ENCODE measurements around the gene ADAT2.

The ADAT2 gene

DNA sequence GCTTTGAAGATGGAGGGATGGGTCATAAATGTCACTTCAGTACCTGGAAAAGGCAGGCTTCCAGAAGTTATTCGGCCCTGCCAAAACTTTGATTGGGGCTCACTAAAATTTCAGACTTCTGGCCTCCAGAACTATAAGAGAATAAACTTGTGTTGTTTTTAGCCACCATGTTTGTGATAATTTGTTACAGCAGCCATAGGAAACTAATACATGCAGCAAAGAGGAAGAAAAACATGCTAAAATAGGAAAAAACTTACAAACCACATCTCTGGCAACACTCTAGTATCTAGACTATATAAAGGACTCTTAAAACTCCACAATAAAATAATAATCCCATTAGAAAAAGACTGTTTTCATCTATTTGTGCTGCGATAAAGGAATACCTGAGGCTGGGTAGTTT, 9.5 kb downstream of the ADAT2 start:
- no peak for DNase-seq

DNA sequence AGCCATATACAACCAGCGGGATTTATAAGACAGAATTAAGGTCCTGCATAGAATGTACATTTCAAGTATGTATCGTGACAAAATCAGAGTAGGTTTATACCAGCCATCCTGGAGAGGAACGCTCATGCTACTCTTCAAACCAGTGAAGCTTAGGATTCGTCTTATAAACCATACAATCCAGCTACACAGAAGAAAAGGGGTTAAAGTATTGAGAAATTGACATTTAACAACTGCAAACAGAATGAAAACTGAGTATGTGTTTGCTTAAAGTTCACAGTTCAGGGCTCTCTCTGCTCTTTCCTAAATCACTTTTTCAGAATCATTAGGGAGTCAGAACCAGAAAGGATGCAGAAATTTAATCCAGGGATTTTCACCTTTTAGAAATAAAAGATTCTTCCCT, 17.9 kb downstream of the ADAT2 start:
- no peak for DNase-seq

- no peak for DNase-seq
These were observed 19.3 kb downstream of the ADAT2 start for GRCh38 chr6:143431226-143431625.

DNA sequence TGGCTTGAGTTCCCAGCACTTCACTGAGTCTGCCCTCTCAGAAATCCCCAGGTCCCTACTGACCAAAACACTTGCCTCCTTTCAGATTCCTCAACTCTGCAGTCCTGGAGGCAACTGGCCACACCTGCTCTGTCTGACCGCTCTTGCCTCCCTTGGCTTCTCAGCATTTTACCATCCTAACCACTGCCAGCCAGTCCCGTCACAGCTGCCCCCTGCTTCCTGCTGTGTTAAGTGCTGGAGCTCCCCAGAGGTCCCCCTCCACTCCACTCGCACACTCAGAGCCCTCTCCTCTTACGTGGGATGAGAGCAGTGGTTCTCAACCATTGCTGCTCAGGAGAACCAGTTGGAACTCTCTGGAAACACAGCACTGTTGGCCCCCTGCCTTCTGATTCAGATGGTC, 20.5 kb downstream of the ADAT2 start:
- peak; percentile 13 for DNase-seq

DNA sequence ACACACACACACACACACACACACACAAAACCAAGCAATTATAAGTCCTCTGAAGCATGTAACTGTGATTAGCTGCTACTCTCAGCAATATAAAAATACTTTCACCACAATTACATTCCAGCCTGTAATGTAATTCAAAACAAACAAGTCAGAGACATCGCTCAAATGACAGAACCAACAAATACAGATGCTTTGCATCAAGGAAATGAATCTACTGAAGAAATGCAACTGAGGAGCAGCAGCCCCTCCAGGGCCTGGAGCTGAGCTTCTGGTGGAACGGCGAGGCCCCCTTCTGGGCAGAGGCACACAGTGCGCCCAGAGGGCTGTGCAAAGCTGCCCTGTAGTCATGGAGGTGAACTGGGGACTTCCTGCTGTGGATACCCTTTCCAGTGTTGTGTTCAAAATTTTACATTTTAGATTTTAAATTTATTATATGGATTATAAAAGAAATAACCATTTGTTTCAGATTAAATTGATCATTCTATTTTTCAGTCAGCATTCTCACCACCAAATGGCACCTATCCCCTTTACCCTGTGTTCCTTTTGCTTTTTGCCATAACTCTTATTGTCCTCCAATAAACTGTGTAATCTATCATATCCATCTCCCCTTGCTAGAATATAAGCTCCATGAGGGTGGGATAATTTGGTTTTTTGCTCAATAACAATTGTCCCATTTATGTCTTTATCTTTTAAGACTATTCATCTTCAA, 23.2 kb downstream of the ADAT2 start:
- DNase-seq = peak; percentile 81

GRCh38 chr6:143426026-143426425, 24.5 kb downstream of the ADAT2 start:
- no peak for DNase-seq

- no peak for DNase-seq
These were observed 31.0 kb downstream of the ADAT2 start for GRCh38 chr6:143419526-143419925.

DNA sequence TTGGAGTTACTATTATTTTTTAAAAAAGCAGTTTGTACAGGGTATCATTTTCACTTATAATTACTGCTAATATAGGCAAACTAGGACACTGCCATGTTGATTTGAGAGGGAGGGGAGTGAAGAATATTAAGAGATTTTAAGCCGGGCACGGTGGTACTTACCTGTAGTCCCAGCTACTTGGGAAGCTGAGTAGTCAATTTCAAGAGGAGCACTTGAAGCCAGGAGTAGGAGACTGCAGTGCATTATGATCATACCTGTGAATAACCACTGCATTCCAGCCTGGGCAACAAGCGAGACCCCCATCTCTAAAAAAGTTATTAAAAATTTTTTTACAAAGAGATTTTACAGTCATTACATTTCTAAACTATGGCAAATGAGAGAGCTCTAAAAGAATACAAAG, 35.7 kb downstream of the ADAT2 start:
- DNase-seq = no peak

DNA sequence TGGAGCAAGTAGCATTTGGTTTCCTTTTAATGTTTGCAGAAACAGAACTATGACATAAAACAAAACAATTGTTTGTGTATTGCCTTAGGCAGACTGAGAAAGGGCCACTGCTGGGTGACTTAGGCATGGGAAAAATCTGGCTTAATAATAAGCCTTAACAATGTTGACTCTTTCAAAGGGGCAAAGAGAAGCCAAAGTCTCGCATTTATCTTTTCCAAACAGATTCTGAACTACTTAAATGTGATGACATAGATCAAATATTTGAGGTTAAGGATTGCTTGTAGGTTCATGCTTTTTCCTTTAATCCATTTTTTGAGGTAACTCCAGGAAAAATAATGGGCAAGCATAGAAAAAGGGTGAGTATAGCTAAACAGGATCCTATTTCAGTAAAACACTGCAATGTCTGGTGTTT, 39.6 kb downstream of the ADAT2 start:
- DNase-seq = no peak

GRCh38 chr6:143408787-143409162, 41.7 kb downstream of the ADAT2 start:
- DNase-seq = no peak

DNA sequence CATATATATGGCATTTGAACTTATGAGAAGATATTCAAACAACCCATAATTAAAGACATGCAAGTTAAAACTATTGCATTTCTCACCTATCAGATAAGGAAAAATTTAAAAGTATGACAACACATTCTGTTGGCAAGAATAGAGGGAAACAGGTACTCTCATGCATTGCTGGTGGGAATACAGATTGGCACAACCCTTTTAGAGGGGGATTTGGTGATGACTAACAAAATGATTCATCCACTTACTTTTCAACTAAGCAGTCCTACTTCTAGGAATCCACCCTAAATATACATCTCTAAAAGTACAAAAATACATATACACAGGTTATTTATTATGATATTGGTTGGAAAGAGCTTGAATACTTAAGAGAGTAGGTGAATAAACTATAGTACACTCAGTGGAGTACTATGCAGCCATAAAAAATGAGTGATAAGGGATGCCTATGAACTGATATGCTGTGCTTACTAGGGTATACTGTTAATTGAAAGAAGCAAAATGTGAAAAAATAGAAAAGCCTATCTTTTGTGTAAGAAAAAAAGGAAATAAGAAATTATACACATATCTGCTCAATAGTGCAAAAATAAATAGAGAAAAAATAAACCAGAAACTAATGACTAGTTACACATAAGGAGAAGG, 42.2 kb downstream of the ADAT2 start:
- no peak for DNase-seq

DNA sequence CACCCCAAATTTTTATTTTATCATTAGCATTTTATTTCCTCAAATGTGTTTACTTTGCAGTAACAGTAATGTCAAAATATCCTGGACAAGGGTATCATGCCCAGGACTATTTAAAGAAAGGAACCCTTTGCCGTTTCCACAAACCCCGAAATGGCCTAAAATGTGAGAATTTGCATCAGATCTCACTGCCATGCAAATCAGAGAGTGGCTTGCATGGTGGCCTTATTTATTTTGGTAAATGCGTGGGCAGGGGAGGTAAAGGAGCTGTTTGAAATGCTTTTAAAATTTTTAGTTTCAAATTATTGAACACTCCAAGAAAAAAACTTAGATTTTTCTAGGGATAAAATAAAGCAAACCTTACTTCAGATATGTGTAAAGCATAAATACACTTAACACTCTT, 43.8 kb downstream of the ADAT2 start:
- DNase-seq = no peak

DNA sequence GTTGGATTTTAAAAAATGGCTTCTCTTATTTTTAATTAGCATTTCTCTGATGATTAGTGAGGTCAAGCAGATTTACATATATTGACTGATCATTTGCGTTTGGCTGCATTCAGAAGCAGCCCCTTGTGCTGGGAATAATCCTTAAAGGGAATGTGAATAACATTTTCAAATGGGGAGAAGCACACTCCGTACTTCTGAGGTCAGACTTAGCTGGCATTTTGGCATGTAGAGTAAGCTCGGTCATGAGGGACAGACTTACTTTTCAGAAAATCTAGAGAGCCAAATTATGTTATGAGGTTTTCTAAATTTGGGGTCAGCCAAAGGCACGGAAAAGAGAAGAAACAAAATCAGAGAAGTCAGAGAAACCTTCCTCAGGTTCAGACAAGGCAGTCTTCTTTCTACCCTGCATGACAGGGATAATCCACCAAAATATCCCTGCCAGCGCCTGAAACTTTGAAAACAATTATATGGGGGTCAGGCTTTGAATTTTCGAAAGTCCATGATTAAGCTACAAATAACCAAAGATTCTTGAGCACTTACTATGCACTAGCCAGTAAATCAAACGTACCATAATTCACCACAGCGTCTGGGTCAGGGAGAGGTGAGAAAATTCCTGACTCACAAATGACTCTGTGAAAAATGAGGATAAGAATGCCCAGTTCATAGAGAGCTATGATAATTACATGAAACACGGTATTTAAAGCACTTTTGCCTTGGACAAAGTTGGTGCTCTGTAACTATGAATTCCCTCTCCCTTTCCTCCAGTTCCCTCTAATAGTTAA, 44.9 kb downstream of the ADAT2 start:
- no peak for DNase-seq

- DNase-seq = no peak
These were observed 47.7 kb downstream of the ADAT2 start for GRCh38 chr6:143402721-143403336.

DNA sequence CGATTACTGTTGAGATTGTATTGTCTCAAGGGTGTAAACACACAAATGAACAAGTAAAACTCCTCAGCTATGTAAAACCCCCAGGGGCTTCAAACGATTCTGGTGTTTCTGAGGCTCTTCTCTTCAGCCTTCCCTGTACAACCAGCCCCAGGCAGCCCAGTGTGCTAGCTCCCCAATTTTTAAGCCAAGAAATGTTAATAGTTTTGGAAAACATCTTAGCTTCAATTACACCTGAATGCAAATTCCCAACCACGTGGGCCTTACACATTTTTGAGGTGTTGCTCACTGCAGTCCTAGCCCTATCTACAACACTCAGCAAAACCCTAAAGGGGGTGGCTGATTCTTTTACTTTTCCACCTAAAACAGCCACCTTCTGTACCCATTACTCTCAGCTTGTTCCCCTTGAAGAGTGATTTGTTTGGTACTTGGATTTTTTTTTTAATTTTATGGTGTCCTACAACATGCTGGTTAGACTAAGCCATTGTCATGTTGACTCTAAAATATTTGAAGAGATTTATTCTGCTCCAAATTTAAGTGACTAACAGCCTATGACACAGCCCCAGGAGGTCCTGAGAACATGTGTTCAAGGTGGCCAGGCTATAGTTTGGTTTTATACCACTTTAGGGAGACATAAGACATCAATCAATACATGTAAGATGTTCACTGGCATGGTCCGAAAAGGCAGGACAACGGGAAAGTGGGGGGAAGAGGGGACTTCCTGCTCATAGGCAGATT, 48.7 kb downstream of the ADAT2 start:
- DNase-seq = no peak

- DNase-seq = no peak
These were observed 49.4 kb downstream of the ADAT2 start for GRCh38 chr6:143401068-143401446.

DNA sequence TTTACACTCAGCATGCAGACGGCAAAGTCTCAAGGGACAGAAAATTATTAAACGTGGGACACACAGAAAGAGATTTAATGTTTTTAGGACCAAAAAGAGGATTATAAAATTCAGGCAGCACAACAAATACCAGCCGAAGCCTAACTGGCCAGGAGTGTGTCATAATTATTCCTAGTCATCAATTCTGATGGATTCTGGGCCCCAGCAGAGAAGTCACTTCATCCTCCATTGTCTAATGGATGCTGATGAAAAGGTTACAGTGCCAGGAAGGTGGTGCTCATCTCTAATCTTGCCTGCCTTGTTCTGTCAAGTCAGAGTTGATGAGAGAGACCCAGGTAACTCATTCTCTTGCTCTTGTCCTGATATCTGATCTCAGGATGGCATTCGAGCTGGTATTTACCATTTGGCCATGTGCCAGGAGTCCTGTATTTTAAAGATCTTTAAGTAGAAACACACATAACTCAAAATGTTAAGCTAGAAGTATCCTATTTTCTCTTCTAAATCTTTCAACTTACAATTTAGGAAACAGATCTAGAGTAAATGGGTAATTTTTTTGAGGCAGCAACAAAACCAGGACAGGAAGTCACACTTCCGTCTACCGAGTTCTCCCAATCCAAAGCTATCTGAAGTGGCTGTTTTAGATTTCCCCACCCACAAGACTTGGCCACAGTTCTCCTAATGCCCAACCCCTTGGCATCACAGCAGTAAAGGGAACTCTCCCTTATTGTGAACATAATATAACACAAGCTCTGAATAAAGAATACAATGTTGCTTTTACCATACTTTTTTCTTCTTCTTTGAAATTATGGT, 50.0 kb downstream of the ADAT2 start:
- DNase-seq = no peak

DNA sequence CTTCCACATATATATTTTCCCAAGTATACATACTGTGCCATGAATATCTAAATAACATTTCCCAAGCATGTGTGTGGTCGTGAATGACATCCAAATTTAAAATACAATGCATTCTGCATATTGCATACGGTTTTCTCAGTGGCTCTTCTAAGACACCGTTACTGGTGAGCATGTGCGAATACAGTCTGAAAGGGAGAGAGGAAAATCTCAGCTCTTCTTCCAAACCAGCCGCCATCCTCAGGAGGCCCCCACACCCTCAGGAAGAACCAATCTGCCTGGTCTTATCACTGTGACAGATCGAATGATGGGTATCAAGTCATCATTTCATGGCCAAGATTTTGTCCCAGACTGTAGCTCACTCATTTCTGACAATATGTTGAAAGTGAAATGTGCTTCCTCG, 50.7 kb downstream of the ADAT2 start:
- no peak for DNase-seq

- DNase-seq = no peak
These were observed 51.3 kb downstream of the ADAT2 start for GRCh38 chr6:143399176-143399575.

- no peak for DNase-seq
These were observed 53.0 kb downstream of the ADAT2 start for GRCh38 chr6:143397227-143398222.
